SK-N-SH (cell line): ENCODE measurements around the gene OXCT1. TPM values are rescaled to one million over a fixed set of nuclear protein-coding genes. Genes with fewer than 3 reads are reported as not detected.

ENCODE experiments used
- CTCF ChIA-PET: fragments of 300-600, 350-600 bp; formaldehyde crosslinking; extraction: SDS; loops from one replicate; lab custom pipeline; 2021; lab: Yijun Ruan, JAX
- POLR2A ChIA-PET: fragments of 350-600 bp; sonication (Branson Sonifier 250); formaldehyde crosslinking; extraction: SDS; loops from one replicate; lab custom pipeline; 2020; ENCODE audit warnings: antibody characterized with exemption, inconsistent platforms; lab: Yijun Ruan, JAX
- DNase-seq: peaks from one replicate; pipeline ENCODE4 v3.0.0; 2012
- H2AFZ ChIP-seq: fragments of 200-600 bp; sonication (generic); 2 replicates; pipeline ENCODE4 v1.8.1; 2016; ENCODE audit warnings: antibody characterized with exemption, mild to moderate bottlenecking, low read depth
- H3F3A ChIP-seq: fragments of 200-600 bp; sonication (generic); replicated peaks from 2 replicates; pipeline ENCODE3; 2016; ENCODE audit warnings: antibody characterized with exemption, mild to moderate bottlenecking; ENCODE audit not compliant: insufficient read depth
- H3K27ac ChIP-seq, 2 experiments: fragments of 200-500 bp in 1 of 2; fragments of 200-600 bp in 1 of 2; sonication (Bioruptor generic) in 1 of 2; sonication (generic), shearing (Covaris generic) in 1 of 2; 2 replicates each; pipeline versions ENCODE4 v1.5.1 to v1.6.1; 2014 to 2016; ENCODE audit warnings: low read depth in 2 of 2, inconsistent platforms in 1 of 2, low read length in 1 of 2, mild to moderate bottlenecking in 1 of 2, mixed read lengths in 1 of 2
- H3K27me3 ChIP-seq: fragments of 200-600 bp; sonication (generic), shearing (Covaris generic); 2 replicates; pipeline ENCODE4 v1.6.1; 2016; ENCODE audit warnings: mixed run types; ENCODE audit not compliant: insufficient read depth
- H3K36me3 ChIP-seq, 2 experiments: fragments of 200-500 bp in 1 of 2; fragments of 200-600 bp in 1 of 2; sonication (Bioruptor generic) in 1 of 2; sonication (generic) in 1 of 2; replicated peaks in 1 of 2; 2 replicates each; pipeline versions ENCODE3 to v1.5.1; 2014 to 2016; ENCODE audit warnings: low read length in 1 of 2, mild to moderate bottlenecking in 1 of 2; ENCODE audit not compliant: insufficient read depth in 2 of 2, control insufficient read depth in 1 of 2
- H3K4me1 ChIP-seq, 2 experiments: fragments of 200-500 bp in 1 of 2; fragments of 200-600 bp in 1 of 2; sonication (Bioruptor generic) in 1 of 2; sonication (generic), shearing (Covaris generic) in 1 of 2; 2 replicates each; pipeline versions ENCODE4 v1.5.1 to v1.6.1; 2014 to 2016; ENCODE audit warnings: low read depth in 1 of 2, low read length in 1 of 2, mixed run types in 1 of 2; ENCODE audit not compliant: insufficient read depth in 2 of 2, control insufficient read depth in 1 of 2
- H3K4me2 ChIP-seq: fragments of 200-600 bp; sonication (generic), shearing (Covaris generic); 2 replicates; pipeline ENCODE4 v1.6.1; 2017; ENCODE audit warnings: mixed run types
- H3K4me3 ChIP-seq, 2 experiments: fragments of 200-500 bp in 1 of 2; fragments of 200-600 bp in 1 of 2; sonication (Bioruptor generic) in 1 of 2; sonication (generic), shearing (Covaris generic) in 1 of 2; 2 replicates each; pipeline versions ENCODE4 v1.5.1 to v1.8.1; 2014 to 2016; ENCODE audit warnings: low read depth in 2 of 2, inconsistent platforms in 1 of 2, low read length in 1 of 2, mild to moderate bottlenecking in 1 of 2, mixed read lengths in 1 of 2, moderate library complexity in 1 of 2
- H3K79me2 ChIP-seq: fragments of 200-600 bp; sonication (generic); 2 replicates; pipeline ENCODE4 v1.8.1; 2017; ENCODE audit warnings: mild to moderate bottlenecking; ENCODE audit not compliant: insufficient read depth
- H3K9ac ChIP-seq: fragments of 200-600 bp; sonication (generic); 2 replicates; pipeline ENCODE4 v1.6.1; 2017; ENCODE audit warnings: mixed run types
- H3K9me2 ChIP-seq: fragments of 200-600 bp; sonication (generic); 2 replicates; pipeline ENCODE4 v1.6.1; 2017; ENCODE audit warnings: mixed run types
- H3K9me3 ChIP-seq: fragments of 200-600 bp; sonication (generic); 2 replicates; pipeline ENCODE4 v1.6.1; 2017; ENCODE audit warnings: mixed run types, mild to moderate bottlenecking, moderate library complexity
- H4K20me1 ChIP-seq: fragments of 200-600 bp; sonication (generic); 2 replicates; pipeline ENCODE4 v1.6.1; 2017; ENCODE audit warnings: mild to moderate bottlenecking, mixed run types; ENCODE audit not compliant: insufficient read depth
- CHD2 ChIP-seq: fragments of 150-350 bp; IDR thresholded peaks from 2 replicates; pipeline ENCODE4 v1.6.1; 2018; ENCODE audit warnings: low read length; ENCODE audit not compliant: partially characterized antibody
- ELF1 ChIP-seq: IDR thresholded peaks from 2 replicates; pipeline ENCODE4 v1.4.0; 2012
- EP300 ChIP-seq, 2 experiments: IDR thresholded peaks; 2 replicates each; pipeline versions ENCODE4 v1.4.0 to v1.6.1; 2012; ENCODE audit warnings: borderline replicate concordance in 1 of 2, low read depth in 1 of 2, low read length in 1 of 2
- MAX ChIP-seq: IDR thresholded peaks from 2 replicates; pipeline ENCODE4 v1.4.0; 2012; ENCODE audit warnings: low read depth
- MXI1 ChIP-seq: IDR thresholded peaks from 2 replicates; pipeline ENCODE4 v1.6.1; 2012; ENCODE audit warnings: mild to moderate bottlenecking, low read depth, low read length, improper control_type of control experiment
- RAD21 ChIP-seq: IDR thresholded peaks from 2 replicates; pipeline ENCODE4 v1.6.1; 2012; ENCODE audit warnings: mild to moderate bottlenecking, low read length
- SMC3 ChIP-seq: IDR thresholded peaks from 2 replicates; pipeline ENCODE4 v1.6.1; 2012; ENCODE audit warnings: low read depth, low read length, improper control_type of control experiment
- WGBS: methylation state at CpG from one replicate; pipeline ENCODE4 v1.1.6; 2017; ENCODE audit warnings: low lambda C conversion rate; 5-methylcytosine and 5-hydroxymethylcytosine counted together
- polyA plus RNA-seq, 3 experiments: library from polyadenylated mRNA; depleted of rRNA; stranded (reverse); fragments of >200 nt; gene quantifications; 2 replicates each; pipeline ENCODE4 v1.2.3, GENCODE V29; 2012
- TF ChIP-seq, protein P1 (sequence below): fragments of 200-600 bp; sonication (generic); IDR thresholded peaks from 2 replicates; pipeline ENCODE4 v1.6.1; 2017; ENCODE audit warnings: antibody characterized with exemption, mild to moderate bottlenecking, moderate library complexity

The OXCT1 gene
- polyA plus RNA-seq, 1 of the 3 experiments (the other 2 are of a cell fraction): 11.7 TPM

GRCh38 chr5:41707853-41708603 is 162.2 kb downstream of the OXCT1 start:
- H3K27ac ChIP-seq: no peak overlapping the region
- peak; percentile 15 for DNase-seq
- CTCF ChIA-PET: interaction anchor here (1.3 kb wide), 1 partner anchor 349 kb away, joined by 3 read pairs; no protein-coding TSS in a partner anchor
- H3K4me3 ChIP-seq: no peak overlapping the region; a peak in 1 of 4 replicates
- H3F3A ChIP-seq: no peaks in the 10 kb centered on the region
- no peaks in the 10 kb centered on the region for H3K9me3 ChIP-seq
- no peaks in the 10 kb centered on the region for H4K20me1 ChIP-seq
- H3K9ac ChIP-seq: no peak overlapping the region
- no peak overlapping the region for H3K4me2 ChIP-seq
- no peaks in the 10 kb centered on the region for H3K9me2 ChIP-seq
- no peaks in the 10 kb centered on the region for H3K27me3 ChIP-seq
- no peak overlapping the region for H2AFZ ChIP-seq
- no peaks in the 10 kb centered on the region for H3K79me2 ChIP-seq
- WGBS: 52% methylated on average over 4 of the region's 4 CpGs
- H3K36me3 ChIP-seq: no peaks in the 10 kb centered on the region
- H3K4me1 ChIP-seq: no peaks in the 10 kb centered on the region
- TF ChIP-seq RAD21 (peak; percentile 61), CHD2 (no peak), SMC3 (peak; percentile 50), MAX (no peak)
- TF ChIP-seq, protein P1, sequence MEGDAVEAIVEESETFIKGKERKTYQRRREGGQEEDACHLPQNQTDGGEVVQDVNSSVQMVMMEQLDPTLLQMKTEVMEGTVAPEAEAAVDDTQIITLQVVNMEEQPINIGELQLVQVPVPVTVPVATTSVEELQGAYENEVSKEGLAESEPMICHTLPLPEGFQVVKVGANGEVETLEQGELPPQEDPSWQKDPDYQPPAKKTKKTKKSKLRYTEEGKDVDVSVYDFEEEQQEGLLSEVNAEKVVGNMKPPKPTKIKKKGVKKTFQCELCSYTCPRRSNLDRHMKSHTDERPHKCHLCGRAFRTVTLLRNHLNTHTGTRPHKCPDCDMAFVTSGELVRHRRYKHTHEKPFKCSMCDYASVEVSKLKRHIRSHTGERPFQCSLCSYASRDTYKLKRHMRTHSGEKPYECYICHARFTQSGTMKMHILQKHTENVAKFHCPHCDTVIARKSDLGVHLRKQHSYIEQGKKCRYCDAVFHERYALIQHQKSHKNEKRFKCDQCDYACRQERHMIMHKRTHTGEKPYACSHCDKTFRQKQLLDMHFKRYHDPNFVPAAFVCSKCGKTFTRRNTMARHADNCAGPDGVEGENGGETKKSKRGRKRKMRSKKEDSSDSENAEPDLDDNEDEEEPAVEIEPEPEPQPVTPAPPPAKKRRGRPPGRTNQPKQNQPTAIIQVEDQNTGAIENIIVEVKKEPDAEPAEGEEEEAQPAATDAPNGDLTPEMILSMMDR: peak; percentile 52
- POLR2A ChIA-PET: no interaction called here

GRCh38 chr5:41695920-41696582 is 174.2 kb downstream of the OXCT1 start:
- DNase-seq: no peak
- Histone ChIP-seq H3K27me3 (no peaks in the 10 kb centered on the region), H2AFZ (0 out of 2 replicates have a peak overlapping the region, but pooled peaks have one; percentile 26), H4K20me1 (no peaks in the 10 kb centered on the region), H3K9me3 (no peaks in the 10 kb centered on the region), H3F3A (no peaks in the 10 kb centered on the region), H3K4me2 (no peak overlapping the region), H3K9me2 (no peaks in the 10 kb centered on the region), H3K9ac (no peak overlapping the region), H3K79me2 (no peaks in the 10 kb centered on the region), H3K4me3 (no peak overlapping the region), H3K36me3 (no peaks in the 10 kb centered on the region), H3K4me1 (no peaks in the 10 kb centered on the region), H3K27ac (no peak overlapping the region)
- TF ChIP-seq RAD21 (peak; percentile 64), EP300 (IDR thresholded peaks at IDR 0.05; ENCODE audit: borderline replicate concordance in 1 of 2, low read depth in 1 of 2, low read length in 1 of 2) (no peak), SMC3 (peak; percentile 53), MXI1 (no peak), ELF1 (no peak)
- TF ChIP-seq, protein P1: peak; percentile 59
- ChIA-PET POLR2A (no interaction called here), CTCF (interaction anchor here (0.6 to 3.0 kb wide), 6 partner anchors 27 to 187 kb away, joined by 3 to 9 read pairs (median 3); no protein-coding TSS in a partner anchor)
- WGBS: 64% methylated on average over 3 of the region's 3 CpGs
